ENCODE measurements around the gene FIG4. TPM values are rescaled to one million over a fixed set of nuclear protein-coding genes. Genes with fewer than 3 reads are reported as not detected.

FIG4 gene
- total and polyA plus RNA-seq, 8 donors = 5.8 to 29.0 (median 7.8) TPM

GRCh38 chr6:109816452-109817374 lies 125.6 kb downstream of the FIG4 start:
- 67 to 78% (median 74%) methylated on average over 14 of the region's 14 CpGs for WGBS, 5 donors
- H3K4me1 ChIP-seq = no peaks in the 10 kb centered on the region
- intact Hi-C loops (cut with DNase I; ENCODE audit: low total_unique reads) = no loop called here
- no peak for TF ChIP-seq CTCF (IDR thresholded peaks at IDR 0.05)
- no peak for TF ChIP-seq POLR2AphosphoS5 (IDR thresholded peaks at IDR 0.05)
- TF ChIP-seq POLR2A (IDR thresholded peaks at IDR 0.05) = no peak
- TF ChIP-seq EP300 (IDR thresholded peaks at IDR 0.05) = no peak
- peak in 1 of 2 donors; percentile 61 for DNase-seq
- peaks cover 0 to 30% (median 9%) of the 10 kb centered on the region in 4 donors for H3K36me3 ChIP-seq
- no peak overlapping the region for H3K4me3 ChIP-seq
- H3K27me3 ChIP-seq = no peaks in the 10 kb centered on the region
- no peak overlapping the region for H3K27ac ChIP-seq
- H3K9me3 ChIP-seq = no peaks in the 10 kb centered on the region

GRCh38 chr6:109820706-109821350 lies 129.7 kb downstream of the FIG4 start:
- Histone ChIP-seq H3K27ac (no peak overlapping the region), H3K4me3 (no peak overlapping the region), H3K9me3 (no peaks in the 10 kb centered on the region), H3K27me3 (no peaks in the 10 kb centered on the region), H3K4me1 (no peaks in the 10 kb centered on the region), H3K36me3 (peaks cover 6 to 43% (median 21%) of the 10 kb centered on the region in 4 donors)
- intact Hi-C loops (cut with DNase I; ENCODE audit: low total_unique reads) = no loop called here
- no peak for DNase-seq
- 79 to 90% (median 87%) methylated on average over 4 of the region's 4 CpGs for WGBS, 5 donors
- TF ChIP-seq POLR2A (IDR thresholded peaks at IDR 0.05) (no peak), EP300 (IDR thresholded peaks at IDR 0.05) (no peak), POLR2AphosphoS5 (IDR thresholded peaks at IDR 0.05) (no peak), CTCF (IDR thresholded peaks at IDR 0.05) (no peak)

- no peak for DNase-seq
- 78 to 97% (median 88%) methylated on average over 2 of the region's 2 CpGs for WGBS, 5 donors
- H3K9me3 ChIP-seq = no peaks in the 10 kb centered on the region
- H3K27me3 ChIP-seq = no peaks in the 10 kb centered on the region
- TF ChIP-seq POLR2A (IDR thresholded peaks at IDR 0.05) (no peak), CTCF (IDR thresholded peaks at IDR 0.05) (no peak), POLR2AphosphoS5 (IDR thresholded peaks at IDR 0.05) (no peak), EP300 (IDR thresholded peaks at IDR 0.05) (no peak)
- no peak overlapping the region for H3K4me3 ChIP-seq
- peaks cover 9 to 46% (median 27%) of the 10 kb centered on the region in 4 donors for H3K36me3 ChIP-seq
- intact Hi-C loops (cut with DNase I; ENCODE audit: low total_unique reads) = no loop called here
- no peaks in the 10 kb centered on the region for H3K4me1 ChIP-seq
- H3K27ac ChIP-seq = no peak overlapping the region
These were observed 130.3 kb downstream of the FIG4 start for GRCh38 chr6:109821428-109821827.

- TF ChIP-seq EP300 (IDR thresholded peaks at IDR 0.05) (no peak), CTCF (IDR thresholded peaks at IDR 0.05) (no peak), POLR2A (IDR thresholded peaks at IDR 0.05) (no peak), POLR2AphosphoS5 (IDR thresholded peaks at IDR 0.05) (no peak)
- H3K27me3 ChIP-seq = no peaks in the 10 kb centered on the region
- intact Hi-C loops (cut with DNase I; ENCODE audit: low total_unique reads) = no loop called here
- peaks cover 9 to 67% (median 38%) of the 10 kb centered on the region in 4 donors for H3K36me3 ChIP-seq
- WGBS, 5 donors = 79 to 90% (median 88%) methylated on average over 6 of the region's 6 CpGs
- no peaks in the 10 kb centered on the region for H3K4me1 ChIP-seq
- no peaks in the 10 kb centered on the region for H3K9me3 ChIP-seq
- H3K27ac ChIP-seq = no peak overlapping the region
- no peak for DNase-seq
- H3K4me3 ChIP-seq = no peak overlapping the region
These were observed 133.0 kb downstream of the FIG4 start for GRCh38 chr6:109824105-109824504.

All from stomach (tissue), 9 donors.